DMS79 treated with DMSO at 0.1 percent for 48 hours (cell line): ENCODE data around the gene TTPAL.

ENCODE experiments used
- DNase-seq: peaks from one replicate; lab custom pipeline; 2025; lab: John Stamatoyannopoulos, UW

TTPAL gene

GRCh38 chr20:44475694-44476560 is at the start of gene TTPAL:
Gene TTPAL (plus strand): TSS chr20:44475874. CDS start chr20:44480000, 4,126 bp downstream.
- peak; percentile 38 for DNase-seq

- no peak for DNase-seq
Observed at GRCh38 chr20:44425923-44426322, 49.8 kb upstream of the TTPAL start.

- DNase-seq, result no peak
Observed at GRCh38 chr20:44426879-44427790, 48.5 kb upstream of the TTPAL start.

GRCh38 chr20:44427804-44428173 is 47.9 kb upstream of the TTPAL start:
- DNase-seq, result no peak

GRCh38 chr20:44428174-44429016 is 47.3 kb upstream of the TTPAL start:
- no peak for DNase-seq

- DNase-seq, result no peak
Observed at GRCh38 chr20:44429017-44429339, 46.7 kb upstream of the TTPAL start.

GRCh38 chr20:44429419-44430269 is 46.0 kb upstream of the TTPAL start:
- DNase-seq, result no peak

GRCh38 chr20:44430270-44431065 is 45.2 kb upstream of the TTPAL start:
- DNase-seq, result no peak

- no peak for DNase-seq
Observed at GRCh38 chr20:44431118-44431501, 44.6 kb upstream of the TTPAL start.

- no peak for DNase-seq
Observed at GRCh38 chr20:44431502-44432234, 44.0 kb upstream of the TTPAL start.

- no peak for DNase-seq
Observed at GRCh38 chr20:44432618-44433577, 42.8 kb upstream of the TTPAL start.

- no peak for DNase-seq
Observed at GRCh38 chr20:44433751-44434538, 41.7 kb upstream of the TTPAL start.

- no peak for DNase-seq
Observed at GRCh38 chr20:44435630-44436335, 39.9 kb upstream of the TTPAL start.

- DNase-seq, result no peak
Observed at GRCh38 chr20:44436393-44436792, 39.3 kb upstream of the TTPAL start.

- DNase-seq, result no peak
Observed at GRCh38 chr20:44437497-44437896, 38.2 kb upstream of the TTPAL start.

GRCh38 chr20:44438782-44439181 is 36.9 kb upstream of the TTPAL start:
- no peak for DNase-seq

GRCh38 chr20:44439318-44439717 is 36.4 kb upstream of the TTPAL start:
- DNase-seq, result no peak
